Ishikawa (cell line): ENCODE results near the gene MALT1.

Source experiments
- CEBPB ChIP-seq: IDR thresholded peaks from 2 replicates; pipeline ENCODE4 v1.6.1; 2012
- EP300 ChIP-seq: IDR thresholded peaks from 2 replicates; pipeline ENCODE4 v1.6.1; 2012; ENCODE audit warnings: borderline replicate concordance
- YY1 ChIP-seq: IDR thresholded peaks from 2 replicates; pipeline ENCODE4 v1.6.1; 2012; ENCODE audit warnings: low read depth
- ZBTB7A ChIP-seq: IDR thresholded peaks from 2 replicates; pipeline ENCODE4 v1.6.1; 2012; ENCODE audit warnings: low read depth

GRCh38 chr18:58781627-58782194, 110.4 kb downstream of the MALT1 start:
- TF ChIP-seq ZBTB7A (no peak), YY1 (no peak), EP300 (no peak), CEBPB (no peak)
